Activated CD4-positive, alpha-beta T cell treated with anti-CD3 and anti-CD28 coated beads, Interleukin-2, amount 50 U/mL, for 4 hours (primary cell): ENCODE measurements around the gene TBC1D22A.

Experiments
- DNase-seq, 2 experiments: peaks; one replicate each; pipeline ENCODE4 v3.0.0-alpha.2; 2020

The TBC1D22A gene

GRCh38 chr22:47005506-47006408 is 243.3 kb downstream of the TBC1D22A start:
- DNase-seq = no peak

- DNase-seq = no peak
These were observed 244.0 kb downstream of the TBC1D22A start for GRCh38 chr22:47006433-47006832.

- DNase-seq = no peak
These were observed 244.4 kb downstream of the TBC1D22A start for GRCh38 chr22:47006869-47007268.

GRCh38 chr22:47007496-47007895 is 245.0 kb downstream of the TBC1D22A start:
- DNase-seq = no peak

- no peak for DNase-seq
These were observed 245.9 kb downstream of the TBC1D22A start for GRCh38 chr22:47008208-47008885.

- DNase-seq = no peak
These were observed 247.1 kb downstream of the TBC1D22A start for GRCh38 chr22:47009304-47010101.

- no peak for DNase-seq
These were observed 247.8 kb downstream of the TBC1D22A start for GRCh38 chr22:47010211-47010610.

DNA sequence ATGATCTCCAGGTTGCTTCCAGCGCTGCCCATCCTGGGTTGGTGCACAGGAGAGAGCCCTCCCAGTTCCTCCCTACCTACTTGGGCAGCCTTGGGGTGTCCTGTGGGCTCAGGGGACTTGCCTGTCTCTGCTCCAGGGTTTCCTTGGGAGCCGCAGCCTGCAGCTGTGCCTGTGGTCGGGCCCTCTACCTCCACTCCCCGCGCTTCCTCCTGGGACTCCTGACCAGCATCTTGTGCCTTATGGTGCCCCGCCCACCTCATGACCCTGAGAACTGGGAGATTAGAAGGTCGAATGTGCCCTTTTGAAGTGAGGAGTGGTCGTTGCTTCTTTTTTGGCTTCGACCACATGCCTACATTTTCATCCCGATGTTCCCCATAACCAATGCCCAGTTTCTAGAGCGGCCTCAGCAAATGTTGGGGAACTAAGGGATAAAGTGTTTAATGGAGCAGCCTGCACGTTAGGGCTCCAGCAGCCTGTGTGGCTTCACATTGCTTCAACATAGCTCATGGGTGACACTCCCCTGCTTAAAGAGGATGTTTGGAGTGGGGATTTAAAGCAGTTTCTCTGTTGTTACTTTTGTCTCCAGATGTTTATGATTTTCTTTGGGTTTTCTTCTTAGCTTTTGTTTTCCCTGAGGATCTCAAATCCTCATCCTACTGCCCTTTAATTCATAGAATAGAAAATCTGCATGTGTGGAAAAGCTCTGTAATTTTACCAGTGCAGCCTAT is 248.8 kb downstream of the TBC1D22A start:
- no peak for DNase-seq

DNA sequence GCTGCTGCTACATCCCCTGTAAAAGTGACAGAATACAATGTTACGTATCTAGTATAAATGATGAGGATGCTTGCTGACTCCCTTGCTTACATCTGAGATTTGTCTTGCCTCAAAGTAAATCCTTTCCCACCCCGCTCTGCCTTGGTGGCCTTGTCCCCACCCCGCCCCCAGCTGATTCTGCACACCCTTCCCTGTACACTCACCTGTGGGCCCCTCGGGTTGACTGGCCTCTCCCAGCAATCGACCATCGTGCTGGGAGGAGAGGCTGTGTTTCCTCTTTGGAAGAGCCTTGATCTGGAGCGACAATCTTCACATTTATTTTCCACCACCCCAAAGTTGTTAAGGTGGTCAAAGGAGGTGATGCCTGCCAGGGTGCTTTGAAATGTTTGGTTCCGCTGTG is 249.4 kb downstream of the TBC1D22A start:
- no peak for DNase-seq

GRCh38 chr22:47012589-47013370 is 250.3 kb downstream of the TBC1D22A start:
- DNase-seq = no peak

DNA sequence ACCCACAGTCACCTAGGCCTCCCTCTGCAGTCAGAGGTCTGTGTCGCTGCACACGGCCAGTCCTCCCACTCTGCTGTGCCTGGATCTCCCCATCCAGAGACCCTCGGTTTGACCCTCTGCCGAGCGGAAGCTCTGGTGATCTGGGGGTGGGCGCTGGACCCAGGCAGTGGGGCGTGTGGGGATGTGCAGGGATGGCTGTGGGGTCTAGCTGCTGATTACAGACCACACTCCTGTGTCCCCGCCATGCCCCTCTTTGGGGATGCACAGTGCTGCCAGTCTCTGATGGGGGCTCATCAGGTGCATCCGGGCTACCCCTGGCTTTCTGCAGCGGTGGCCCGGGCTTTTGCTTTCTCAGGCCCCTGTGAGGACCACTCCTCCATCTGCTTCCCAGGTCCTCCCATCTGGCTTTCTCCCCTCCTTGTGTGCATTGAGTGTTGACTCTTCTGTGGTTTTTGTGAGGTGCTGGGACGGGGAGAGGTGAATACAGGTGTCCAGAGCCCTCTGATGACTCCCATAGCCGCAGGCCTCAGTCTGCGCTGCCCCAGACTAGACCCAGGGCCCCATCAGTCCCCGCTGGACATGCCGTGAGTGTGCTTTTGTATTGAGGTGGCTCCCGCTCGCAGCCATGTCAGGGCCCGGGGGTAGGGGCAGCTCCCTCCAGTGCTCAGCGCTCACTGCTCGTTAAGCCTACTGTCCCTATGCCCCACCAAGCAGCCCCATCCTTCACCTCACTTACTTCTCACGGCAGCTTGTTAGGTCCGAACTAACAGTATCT is 251.6 kb downstream of the TBC1D22A start:
- DNase-seq = no peak

- no peak for DNase-seq
These were observed 252.3 kb downstream of the TBC1D22A start for GRCh38 chr22:47014636-47015345.

- DNase-seq = no peak
These were observed 253.2 kb downstream of the TBC1D22A start for GRCh38 chr22:47015589-47016178.

DNA sequence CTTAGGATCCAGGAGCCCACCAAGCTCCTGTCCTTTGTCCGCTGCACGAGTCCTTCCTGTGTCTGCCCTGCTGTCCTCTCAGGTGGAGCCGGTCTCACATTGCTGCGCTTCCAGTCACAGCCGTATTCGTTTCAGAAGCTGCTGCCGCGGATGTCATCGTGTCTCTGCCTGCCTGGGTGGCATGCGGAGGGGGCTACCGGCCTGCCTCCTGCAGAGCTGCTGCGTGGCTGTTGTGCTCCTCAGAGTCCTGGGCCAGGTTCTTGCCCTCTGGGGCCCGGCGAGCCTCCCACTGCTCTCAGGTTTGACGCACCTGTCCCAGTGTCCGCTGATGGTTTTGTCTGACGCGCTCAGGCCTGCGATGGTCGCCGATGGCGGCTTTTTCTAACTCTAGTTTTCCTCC is 254.2 kb downstream of the TBC1D22A start:
- DNase-seq = no peak

DNA sequence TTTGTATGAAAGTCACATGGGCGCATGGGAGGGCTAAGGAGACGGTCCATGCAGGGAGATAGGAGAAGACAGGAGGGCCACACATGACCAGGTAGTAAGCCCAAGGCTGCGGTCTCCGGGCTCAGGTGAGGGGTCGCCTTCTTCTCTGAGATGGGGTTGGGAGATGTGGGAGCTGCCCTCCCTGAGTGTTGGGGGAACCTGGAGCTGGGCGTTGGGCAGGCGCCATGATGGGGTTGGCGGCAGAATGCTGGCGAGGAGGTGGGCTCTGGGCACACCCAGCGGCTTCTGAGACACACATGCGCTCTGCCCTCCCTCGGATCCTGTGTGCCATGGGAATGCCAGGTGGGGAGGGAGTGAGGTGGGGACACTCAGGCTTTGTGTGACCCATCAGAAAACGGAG is 254.8 kb downstream of the TBC1D22A start:
- DNase-seq = no peak

DNA sequence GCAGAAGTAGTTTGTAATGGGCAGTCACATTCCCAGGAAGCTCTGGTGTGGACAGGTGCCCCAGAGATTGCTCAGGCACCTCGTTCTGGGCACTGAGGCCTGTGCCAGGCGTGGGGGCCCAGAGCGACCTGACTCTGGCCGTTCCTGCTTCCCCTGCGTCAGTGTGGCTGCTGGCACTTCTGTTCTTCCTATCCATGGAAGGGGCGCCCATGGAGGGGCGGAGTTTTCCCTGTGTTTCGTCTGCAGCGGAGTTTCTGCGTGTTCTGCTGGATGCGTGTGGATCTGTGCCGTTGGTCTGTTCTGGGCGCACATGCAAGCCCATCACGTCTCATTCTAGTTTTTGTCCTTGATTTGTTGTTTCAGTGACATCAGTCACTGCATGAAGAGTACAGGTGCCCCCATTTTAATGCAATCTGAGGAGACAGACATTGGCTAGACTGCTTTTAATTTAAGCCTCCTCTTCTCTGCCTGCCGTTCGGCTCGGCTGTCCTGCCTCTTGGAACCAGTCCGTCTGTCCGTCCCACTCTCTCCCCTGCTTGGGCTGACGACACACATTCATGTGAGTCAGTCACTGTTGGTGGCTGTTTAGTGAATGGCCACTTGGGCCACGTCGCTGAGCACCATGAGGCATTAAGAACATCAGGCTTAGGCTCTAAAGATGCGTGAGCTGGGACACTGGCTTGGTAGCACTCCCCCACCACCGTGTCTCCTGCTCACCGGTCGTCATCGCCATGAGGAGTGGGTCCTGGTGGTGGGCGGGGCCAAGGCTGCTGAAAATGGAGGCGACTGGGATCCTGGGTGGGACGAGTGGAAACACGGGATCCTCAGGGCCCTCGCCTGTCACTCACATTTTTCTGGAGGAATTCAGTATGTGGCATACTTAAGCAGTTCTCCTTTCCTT is 255.8 kb downstream of the TBC1D22A start:
- no peak for DNase-seq

GRCh38 chr22:47019012-47019790 is 256.8 kb downstream of the TBC1D22A start:
- no peak for DNase-seq

- no peak for DNase-seq
These were observed 257.7 kb downstream of the TBC1D22A start for GRCh38 chr22:47020166-47020565.
